Activated CD4-positive, alpha-beta T cell treated with anti-CD3 and anti-CD28 coated beads, Interleukin-2, Interleukin-6, amounts not matched to agents 100 ng/mL and 50 ng/mL, durations not matched to agents 16 hours and 8 hours (primary cell): Measurements from ENCODE around the gene PEF1.
A peak's percentile ranks its signal among the peaks of the same experiment; 100 is the strongest.

Experiments used
- DNase-seq: peaks from one replicate; pipeline ENCODE4 v3.0.0-alpha.2; 2020

PEF1 gene

GRCh38 chr1:31670593-31670964 is 25.9 kb upstream of the PEF1 start:
- DNase-seq = no peak

- DNase-seq = peak; percentile 14
These were observed 25.3 kb upstream of the PEF1 start for GRCh38 chr1:31669786-31670592.

DNA sequence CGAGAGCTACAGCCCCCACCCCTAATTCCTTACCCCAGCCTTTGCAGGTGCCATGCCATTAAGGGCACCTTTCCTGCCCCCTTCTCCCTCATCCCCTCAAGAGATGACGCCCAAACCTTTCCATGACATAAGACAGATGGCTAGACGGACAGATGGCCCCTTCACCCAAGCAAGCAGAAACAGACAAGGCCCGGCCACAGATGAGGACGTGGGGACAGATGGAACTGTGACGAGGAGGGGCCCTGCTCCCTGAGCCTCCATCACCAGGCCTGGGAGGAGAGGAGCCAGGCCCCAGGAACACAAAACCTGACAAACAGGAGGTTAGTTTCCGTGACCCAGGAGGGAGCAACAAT is 24.7 kb upstream of the PEF1 start:
- no peak for DNase-seq

- DNase-seq = no peak
These were observed 23.7 kb upstream of the PEF1 start for GRCh38 chr1:31668303-31668883.

DNA sequence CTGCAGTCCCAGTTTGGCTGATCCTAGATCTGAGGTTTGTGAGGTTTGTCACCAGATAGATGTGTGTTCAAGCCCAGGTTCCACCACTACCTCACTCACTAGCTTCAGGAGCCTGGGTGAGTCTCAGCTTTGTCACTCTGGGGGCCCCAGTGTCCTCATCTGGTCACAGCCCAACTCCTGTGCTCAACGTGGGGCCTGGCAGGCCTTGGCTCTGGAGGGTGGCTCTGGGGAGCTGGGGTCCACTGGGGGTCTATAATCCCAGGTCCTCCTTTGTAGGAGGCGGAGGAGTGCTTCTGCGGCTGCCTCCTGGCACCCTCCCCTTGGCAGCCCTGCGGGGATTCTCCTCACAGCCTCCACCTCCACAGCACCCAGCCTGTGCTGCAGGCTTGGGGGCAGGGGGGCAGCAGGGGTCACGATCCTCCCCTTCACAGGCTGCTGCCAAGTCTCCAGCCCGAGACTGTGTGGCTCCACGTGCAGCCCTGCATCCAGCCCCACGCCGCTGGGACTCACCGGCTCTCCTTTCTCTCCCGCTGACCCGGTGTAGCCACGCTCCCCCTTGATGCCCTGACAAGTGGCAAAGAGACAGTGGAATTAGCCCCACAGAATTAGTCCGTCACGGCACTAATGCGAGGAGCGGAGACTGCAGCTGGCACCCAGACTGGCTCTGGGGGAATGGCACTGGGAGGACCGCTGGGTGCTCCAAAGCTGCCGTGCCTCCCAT is 22.5 kb upstream of the PEF1 start:
- DNase-seq = no peak

- no peak for DNase-seq
These were observed 21.7 kb upstream of the PEF1 start for GRCh38 chr1:31666263-31666963.

- DNase-seq = no peak
These were observed 20.7 kb upstream of the PEF1 start for GRCh38 chr1:31665234-31665878.

GRCh38 chr1:31664528-31664927 is 19.9 kb upstream of the PEF1 start:
- no peak for DNase-seq

DNA sequence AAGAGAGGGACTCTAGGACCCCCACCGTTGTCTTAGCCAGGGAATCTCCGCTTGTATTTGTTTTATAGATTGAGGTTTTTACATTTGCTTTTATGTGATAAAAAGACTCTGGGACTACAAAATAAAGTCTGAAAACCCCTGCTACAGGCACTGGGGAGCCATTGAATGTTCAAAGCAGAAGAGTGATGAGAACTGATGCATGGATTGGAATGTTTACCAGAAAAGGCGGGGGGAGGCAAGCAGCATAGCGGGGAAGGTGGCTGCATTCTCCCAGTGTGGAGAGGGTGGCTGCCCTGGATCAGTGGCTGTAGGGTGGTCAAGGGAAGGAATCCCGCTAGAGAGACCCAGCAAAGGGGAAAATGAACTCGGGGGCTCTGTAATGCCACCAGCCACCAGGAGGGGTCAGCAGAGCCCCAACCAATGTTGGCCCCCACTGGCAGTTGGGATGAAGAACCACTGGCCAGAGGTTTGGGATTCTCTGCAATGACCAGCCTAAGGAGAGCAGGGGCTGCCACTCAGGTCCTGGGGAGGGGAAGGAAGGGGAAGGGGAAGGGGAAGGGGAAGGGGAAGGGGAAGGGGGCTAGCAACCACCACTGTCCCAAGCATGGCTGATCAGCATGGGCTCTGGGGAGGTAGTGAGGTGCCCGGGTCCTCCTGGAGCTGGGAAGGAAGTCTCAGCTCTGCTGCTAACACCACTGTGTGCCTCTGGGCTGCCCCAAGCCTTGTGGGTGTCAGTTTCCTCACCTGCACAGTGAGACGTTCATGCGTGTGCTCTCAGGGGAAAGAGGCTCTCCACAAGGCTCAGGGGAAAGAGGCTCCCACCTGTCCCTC is 19.2 kb upstream of the PEF1 start:
- DNase-seq = peak; percentile 56

DNA sequence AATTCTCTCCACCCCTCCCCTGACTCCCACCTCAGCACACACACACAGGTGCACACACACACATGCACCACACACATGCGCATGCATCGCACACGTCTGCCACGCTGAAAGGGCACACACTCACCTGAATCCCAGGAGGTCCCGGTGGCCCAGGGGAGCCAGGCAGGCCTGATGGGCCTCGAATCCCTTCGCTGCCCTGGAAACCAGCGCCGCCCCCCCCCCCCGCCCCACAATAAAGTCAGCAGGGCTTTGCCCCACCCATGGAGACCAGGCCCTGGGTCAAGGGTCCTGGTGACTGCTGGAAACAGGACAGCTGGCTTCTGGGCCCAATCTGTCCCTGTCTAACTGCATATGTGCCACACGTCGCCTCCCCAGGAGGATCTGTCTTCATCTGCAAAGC is 17.8 kb upstream of the PEF1 start:
- no peak for DNase-seq

- no peak for DNase-seq
These were observed 17.2 kb upstream of the PEF1 start for GRCh38 chr1:31661856-31662255.

DNA sequence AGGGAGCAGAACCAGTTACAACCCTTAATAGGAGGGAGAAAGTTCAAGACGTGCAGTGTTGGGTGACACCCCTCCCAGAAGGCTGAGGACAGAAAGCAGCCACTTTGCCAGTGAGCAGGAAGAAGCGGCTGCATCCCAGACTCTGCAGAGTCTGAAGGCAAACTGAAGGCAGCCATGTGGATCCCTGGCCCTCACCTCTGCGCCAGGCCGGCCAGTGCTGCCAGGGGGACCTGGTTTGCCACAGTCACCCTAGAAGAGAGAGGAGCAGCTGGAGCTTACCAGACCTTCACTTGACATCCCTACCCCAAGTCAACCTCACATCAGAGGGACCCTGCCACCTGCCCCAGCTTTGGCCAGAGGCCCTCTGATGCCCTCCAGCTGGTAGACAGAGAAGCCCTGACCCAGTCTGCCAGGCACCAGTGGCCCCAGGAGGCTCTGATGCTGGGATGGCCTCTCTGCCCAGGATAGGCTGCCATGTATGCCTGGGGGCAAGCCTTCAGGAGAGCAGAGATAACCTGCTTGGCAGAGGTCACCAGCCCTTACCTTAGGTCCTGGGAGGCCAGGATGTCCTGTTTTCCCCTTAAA is 16.3 kb upstream of the PEF1 start:
- no peak for DNase-seq

- DNase-seq = no peak
These were observed 15.2 kb upstream of the PEF1 start for GRCh38 chr1:31659889-31660288.

GRCh38 chr1:31658721-31659120 is 14.0 kb upstream of the PEF1 start:
- DNase-seq = no peak

- DNase-seq = no peak
These were observed 13.4 kb upstream of the PEF1 start for GRCh38 chr1:31657972-31658510.

- DNase-seq = no peak
These were observed 12.5 kb upstream of the PEF1 start for GRCh38 chr1:31657020-31657804.

GRCh38 chr1:31655756-31656155 is 11.1 kb upstream of the PEF1 start:
- DNase-seq = no peak

- DNase-seq = no peak
These were observed 10.4 kb upstream of the PEF1 start for GRCh38 chr1:31655104-31655503.

DNA sequence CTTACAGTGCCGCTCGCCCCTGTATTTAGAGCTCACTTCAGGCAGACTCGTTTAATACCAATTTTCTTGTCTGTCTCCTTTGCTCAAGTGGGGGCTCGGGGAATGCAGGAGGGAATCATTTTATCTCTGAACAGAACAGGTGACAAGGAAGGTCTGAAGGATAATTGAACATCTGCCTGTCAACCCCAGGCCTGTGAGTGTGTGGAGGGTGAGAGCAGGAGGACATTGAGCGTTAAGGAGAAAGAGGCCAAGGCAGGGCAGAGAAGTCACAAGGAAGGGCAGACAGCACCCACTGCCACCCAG is 9.7 kb upstream of the PEF1 start:
- no peak for DNase-seq

DNA sequence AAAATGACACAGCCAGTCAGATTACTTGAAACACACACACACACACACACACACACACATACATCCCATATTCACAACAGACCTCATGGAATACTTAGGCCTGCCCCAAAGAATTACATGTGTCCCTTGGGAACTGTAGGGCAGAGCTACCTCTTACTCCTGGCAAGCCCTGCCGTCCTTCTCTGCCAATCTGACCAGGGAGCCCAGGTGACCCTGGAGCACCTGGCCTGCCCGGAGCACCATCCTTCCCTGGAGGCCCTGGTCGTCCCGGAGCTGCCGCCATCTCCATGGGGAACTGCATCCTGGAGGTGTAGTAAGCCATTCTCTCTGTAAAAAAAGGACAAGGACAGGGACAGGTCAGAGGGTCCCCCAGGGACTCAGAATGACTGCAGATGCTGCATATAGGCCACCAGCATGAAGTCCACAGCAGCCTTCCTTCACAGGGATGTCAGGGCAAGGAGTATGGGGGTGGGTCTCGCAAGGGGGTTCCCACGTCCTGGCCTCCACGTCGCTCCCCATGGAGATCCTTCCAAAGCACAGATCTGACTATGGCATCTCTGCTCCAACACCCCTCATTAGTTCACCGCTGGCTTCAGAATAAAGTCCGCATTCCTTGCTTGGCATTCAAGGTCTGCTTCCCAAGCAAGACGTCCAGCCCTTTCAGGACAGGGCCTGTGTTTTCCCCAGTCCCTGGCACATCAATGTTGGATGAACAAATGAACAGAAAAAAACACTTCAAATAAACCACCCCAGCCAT is 9.2 kb upstream of the PEF1 start:
- DNase-seq = no peak
